T-helper 9 cell (primary cell): ENCODE results near the gene ACKR2.
A peak's percentile ranks its signal among the peaks of the same experiment; 100 is the strongest.
"Not testable (repeated sequence)": the region's sequence is repeated elsewhere in the genome, so short reads cannot be mapped to it uniquely, and the experiment has no call there.

Experiments used
- DNase-seq: peaks from one replicate; pipeline ENCODE4 v3.0.0-alpha.2; 2020

ACKR2 gene

DNA sequence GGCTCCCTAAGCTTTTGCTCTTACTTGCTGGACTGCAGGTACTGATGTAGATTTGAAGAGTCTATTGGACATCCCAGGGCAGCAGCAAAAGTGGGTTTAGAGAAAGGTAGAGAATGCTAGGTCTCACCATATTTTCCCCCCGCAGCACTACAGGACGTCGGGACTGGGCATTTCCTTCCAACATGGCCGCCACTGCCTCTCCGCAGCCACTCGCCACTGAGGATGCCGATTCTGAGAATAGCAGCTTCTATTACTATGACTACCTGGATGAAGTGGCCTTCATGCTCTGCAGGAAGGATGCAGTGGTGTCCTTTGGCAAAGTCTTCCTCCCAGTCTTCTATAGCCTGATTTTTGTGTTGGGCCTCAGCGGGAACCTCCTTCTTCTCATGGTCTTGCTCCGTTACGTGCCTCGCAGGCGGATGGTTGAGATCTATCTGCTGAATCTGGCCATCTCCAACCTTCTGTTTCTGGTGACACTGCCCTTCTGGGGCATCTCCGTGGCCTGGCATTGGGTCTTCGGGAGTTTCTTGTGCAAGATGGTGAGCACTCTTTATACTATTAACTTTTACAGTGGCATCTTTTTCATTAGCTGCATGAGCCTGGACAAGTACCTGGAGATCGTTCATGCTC lies 55.2 kb downstream of the ACKR2 start:
- no peak for DNase-seq

DNA sequence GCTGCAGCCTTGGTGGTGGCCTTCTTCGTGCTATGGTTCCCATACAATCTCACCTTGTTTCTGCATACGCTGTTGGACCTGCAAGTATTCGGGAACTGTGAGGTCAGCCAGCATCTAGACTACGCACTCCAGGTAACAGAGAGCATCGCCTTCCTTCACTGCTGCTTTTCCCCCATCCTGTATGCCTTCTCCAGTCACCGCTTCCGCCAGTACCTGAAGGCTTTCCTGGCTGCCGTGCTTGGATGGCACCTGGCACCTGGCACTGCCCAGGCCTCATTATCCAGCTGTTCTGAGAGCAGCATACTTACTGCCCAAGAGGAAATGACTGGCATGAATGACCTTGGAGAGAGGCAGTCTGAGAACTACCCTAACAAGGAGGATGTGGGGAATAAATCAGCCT lies 56.0 kb downstream of the ACKR2 start:
- no peak for DNase-seq

DNA sequence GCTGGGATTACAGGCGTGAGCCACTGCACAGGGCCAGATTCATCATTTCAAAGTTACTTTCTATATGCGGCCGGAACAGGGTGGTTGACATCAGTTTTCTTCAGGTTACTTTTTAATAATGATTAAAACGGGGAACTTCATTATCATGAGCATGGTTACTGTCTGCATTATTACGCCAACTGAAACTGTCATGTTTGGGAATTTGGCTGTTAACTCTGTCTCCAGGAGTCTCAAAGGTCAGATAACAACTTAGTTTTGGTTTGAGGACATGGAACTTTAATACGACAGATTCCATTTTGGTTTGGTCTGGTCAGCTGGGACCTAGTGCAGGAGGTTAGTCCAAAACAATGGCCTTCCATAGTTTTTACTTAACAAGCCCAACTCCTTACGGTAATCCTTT lies 57.9 kb downstream of the ACKR2 start:
- no peak for DNase-seq

DNA sequence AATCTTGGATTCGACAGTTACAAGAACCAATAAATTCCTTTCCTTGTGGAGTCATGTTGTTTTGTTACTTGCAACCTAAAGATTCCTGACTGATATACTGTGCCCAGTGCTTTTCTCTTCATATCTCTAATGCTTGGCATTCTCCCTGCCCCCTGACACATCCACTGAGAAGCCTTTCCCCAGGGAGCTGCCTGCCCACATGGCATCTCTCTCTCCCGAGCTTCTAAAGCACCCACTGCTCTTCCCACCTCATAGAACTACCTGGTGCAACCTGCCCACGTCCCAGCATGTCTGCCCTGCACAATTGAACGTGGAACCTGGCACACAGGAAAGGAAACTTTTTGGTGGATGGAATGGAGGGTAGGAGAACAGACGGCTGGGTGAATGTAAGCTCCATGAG lies 59.6 kb downstream of the ACKR2 start:
- no peak for DNase-seq

DNA sequence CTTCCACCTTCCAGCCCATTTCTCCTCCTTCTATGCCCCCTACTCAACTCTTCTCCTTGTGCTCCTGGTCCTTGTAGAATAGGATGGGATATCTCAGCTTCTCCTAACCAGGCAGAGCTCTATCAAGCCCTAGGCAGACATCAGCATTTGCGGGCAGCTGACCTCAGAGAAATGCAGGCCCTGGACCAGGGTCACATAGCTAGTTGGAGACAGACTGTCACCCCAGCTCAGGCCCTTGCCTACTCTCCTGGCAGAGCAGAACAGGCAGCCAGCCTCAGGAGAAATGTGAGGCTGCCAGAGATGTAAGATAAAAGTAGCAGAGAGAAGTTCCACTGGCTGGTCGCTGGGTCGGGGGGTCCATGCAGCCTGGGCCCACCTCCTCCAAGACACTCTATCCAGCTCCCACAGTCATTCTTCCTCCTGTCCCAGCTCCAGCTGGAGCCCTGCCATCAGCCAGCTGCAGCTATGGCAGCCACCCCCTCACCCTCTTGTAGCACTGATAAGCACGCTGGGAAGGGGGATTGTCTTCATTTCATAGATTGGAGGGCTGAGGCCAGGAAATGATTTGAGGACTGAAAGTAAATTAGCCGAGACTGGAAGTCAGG lies 62.4 kb downstream of the ACKR2 start:
- no peak for DNase-seq

DNA sequence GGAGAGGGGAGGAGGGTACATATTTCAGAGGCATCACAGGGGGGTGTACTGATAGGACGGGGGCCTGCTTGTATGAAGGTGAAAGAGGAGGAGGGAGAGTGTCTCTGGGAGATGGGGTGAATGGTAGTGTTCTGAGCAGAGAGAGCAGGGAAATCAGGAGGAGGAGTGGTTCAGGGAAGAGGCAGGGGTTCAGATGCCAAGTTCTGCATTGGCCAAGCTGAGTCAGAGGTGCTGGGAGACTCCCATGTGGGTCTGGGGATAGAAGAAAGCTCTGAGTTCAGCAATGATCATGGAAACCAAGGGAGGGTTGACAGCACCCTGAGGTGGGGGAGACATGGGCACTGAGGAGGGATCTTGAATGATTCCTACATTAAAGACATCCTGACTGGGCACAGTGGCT lies 63.5 kb downstream of the ACKR2 start:
- no peak for DNase-seq

DNA sequence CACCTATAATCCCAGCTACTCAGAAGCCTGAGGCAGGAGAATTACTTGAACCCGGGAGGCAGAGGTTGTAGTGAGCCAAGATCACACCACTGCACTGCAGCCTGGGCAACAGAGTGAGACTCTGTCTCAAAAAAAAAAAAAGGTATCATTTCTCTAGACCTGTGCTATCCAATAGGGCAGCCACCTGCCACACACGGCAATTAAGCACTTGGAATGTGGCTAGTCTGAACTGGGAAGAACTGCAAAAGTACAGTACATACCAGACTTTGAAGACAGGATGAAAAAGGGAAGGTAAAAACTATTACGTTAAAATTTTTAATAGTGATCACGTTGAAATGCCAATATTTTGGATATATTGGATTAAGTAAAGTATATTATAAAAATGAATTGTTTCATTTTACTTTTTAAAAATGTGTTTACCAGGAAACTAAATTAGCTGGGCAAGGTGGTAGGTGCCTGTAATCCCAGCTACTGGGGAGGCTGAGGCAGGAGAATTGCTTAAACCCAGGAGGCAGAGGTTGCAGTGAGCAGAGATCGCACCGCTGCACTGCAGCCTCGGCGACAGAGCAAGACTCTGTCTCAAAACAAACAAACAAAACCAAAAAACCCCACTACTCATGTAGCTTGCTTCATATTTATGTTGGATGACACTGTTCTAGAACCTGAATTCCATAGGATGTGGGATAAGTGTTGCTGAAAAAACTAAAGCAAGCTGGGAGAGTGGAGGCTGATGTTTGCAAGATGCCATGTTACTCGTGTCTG lies 64.2 kb downstream of the ACKR2 start:
- DNase-seq = no peak

DNA sequence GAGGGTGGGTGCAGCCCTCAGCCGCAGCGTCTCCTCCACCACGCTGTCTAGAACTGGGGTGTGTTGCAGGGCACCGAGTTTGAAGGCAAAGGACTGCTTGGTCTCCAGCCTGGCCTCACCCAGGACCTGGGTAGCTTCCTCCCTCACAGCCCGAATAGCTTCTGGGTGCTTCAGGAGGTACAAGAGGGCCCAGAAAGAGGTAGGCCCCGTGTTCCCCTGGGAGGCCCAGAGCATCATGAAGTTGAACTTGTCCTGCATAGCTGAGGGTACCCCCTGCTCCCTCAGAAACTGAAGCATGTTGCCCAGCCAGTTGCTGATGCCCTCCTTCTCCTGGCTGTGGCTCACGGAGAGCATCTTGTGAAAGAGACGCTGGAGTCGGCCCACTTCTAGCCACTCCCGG lies 65.5 kb downstream of the ACKR2 start:
- DNase-seq = no peak

DNA sequence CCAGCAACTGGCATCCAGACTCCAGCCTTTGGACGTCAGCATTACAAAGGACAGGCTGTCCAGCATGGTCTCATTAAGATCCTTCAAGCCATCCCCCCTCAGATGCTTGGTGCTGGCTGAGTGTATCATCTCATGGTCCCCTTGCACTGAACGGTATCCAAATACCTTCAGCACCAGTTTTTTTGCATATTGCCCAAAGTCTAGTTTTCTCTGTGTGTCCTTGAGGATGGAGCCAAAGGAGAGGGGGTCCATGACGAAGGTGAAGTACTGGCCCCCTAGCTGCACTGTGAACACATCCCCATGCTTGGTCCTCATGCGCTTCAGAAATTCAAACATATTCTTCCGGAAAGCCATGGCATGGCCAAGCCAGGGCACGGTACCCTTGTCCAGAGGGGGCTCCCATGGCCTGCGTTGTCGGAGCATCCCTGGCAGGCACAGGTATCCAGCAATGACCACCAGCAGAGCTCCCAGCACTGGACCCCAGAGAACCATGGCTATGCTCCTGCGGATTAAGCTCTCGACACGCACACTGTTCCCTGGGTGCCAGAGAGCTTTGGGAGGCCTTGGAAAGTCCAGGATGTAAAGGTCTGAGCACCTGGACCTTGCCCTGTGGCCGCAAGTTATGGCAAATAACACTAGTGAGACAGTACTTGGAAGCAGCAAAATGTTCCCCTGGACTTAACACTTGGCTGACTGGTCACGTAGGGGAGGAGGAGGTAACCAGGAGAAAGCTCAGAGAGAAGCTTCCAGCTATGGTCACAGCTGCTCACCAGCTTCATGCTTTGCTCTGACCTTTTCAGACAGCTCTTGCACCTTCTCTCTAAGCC lies 66.3 kb downstream of the ACKR2 start, which contains the start of gene CYP8B1:
TSS of gene CYP8B1 (minus strand) at position 555 of the 827 bp plus-strand sequence. CDS start at position 492, 63 bp downstream.
- no peak for DNase-seq

DNA sequence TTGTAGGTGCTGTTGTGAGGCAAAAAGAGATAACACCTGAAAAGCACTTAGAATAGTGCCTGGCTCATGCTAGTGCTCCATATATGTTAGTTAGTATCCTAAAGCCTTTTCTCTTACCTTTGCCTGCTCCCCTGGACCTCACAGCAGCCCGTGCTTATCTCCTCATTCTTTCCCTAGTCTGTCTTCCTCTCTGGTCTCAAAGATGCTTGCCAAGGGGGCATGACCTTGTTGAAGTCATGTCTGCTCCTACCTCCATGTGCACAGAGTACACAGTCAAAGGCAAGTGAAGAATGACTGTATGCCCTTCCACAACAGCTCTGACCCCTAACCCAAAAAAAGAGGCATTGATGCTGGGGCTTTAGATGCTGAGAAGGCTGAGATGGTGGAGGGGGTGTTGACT lies 67.2 kb downstream of the ACKR2 start:
- DNase-seq = no peak

DNA sequence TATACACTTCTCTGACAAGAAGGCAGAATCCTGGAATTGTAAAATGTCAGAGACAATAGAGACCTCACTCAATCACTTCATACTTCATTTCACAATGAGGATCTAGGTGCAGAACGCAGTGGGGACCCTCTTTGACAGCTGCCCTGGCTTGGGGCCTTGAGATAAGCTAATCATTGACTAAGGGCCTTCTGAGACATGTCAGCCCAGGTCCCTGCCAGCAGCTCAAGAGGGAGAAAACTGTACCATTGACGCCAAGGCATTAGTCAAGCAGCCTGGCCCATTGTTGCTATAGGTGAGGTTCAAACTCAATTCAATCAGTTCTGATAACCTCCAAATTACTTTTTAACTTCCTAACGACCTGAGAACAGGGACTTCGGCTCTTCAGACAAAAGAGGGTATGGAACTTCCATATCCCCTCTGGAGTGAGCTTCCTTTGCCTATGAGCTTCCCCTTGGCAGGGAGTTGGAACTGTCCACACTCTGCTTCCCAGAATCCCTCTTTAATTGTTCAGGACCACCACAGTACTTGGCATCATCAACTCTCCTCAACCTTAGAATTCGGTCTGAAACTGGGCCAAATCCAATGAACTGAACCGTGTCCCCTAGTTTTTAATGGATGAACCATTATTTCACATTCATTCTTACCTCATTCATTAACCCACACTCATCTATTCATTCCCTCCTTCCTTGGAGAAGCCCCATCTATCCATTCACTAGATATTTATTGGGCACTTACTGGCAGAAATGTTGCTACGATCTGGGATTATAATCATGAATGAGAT lies 67.9 kb downstream of the ACKR2 start:
- DNase-seq = no peak

DNA sequence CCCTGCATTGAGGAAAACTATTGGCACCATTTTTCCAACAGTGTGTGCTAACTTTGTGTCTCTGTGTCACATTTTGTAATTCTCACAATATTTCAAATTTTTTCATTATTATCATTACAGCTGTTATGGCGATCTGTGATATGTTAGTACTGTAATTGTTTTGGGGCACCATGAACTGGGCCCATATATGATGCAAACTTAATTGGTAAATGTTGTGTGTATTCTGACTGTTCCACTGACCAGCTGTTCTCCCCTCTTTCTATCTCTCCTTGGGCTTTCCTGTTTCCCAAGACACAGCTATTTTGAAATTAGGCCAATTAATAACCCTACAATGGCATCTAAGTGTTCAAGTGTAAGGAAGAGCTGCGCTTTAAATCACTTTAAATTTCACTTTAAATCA lies 68.6 kb downstream of the ACKR2 start:
- no peak for DNase-seq

DNA sequence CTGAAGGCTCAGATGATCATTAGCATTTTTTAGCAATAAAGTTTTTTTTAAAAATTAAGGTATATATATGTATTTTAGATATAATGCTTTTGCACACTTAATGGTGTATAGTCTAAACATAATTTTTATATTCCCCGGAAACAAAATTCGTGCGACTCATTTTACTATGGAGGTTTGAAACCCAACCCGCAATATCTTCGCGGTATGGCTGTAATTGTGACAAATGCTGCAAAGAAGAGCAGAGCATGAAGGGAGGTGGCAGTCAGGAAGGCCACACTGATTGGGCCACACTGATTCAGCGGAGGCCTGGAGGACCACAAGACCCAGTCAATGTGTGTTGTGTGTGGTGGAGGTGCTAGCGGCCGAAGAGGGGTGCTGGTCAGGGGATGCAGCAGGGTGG lies 70.9 kb downstream of the ACKR2 start:
- DNase-seq = no peak

DNA sequence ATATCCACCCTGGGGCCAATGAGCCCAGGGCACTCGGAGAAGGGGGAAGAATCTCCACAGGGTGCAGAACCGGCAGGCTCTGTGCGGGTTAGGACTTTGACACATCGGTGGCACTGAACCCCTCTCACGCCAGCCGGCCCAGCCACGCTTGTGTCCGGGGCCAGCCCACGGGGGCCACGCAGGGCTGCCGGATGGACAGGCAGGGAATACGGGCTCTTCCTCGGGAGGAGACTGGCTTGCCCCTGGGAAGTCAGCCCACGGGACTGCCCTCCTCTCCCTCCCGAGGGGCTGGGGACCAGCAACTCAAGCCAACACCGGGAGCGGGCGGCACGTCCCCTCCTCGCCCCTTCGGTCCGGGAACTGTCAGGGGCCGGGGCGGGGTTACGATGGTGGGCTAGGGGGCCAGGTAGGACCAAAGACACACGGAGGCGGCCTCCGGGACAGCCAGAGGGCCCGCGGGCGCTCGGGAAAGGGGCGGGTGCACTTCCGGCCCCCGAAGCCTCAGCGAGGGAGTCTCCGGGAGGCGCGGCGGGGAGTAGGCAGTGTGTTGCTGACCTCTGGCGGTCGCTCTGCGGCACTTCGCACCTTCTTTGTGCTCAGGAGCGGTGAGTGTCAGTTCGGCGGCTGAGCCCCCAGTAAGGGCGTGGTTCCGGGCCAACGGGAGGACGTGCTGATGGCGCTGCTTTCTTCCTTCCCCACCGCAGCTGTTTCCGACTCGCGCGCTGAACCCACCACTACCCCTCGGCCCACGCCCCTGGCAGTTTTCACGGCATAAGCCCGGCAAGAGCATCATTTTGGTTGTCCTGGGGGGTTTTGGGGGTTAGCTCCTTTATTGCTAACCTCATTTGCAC lies 71.6 kb downstream of the ACKR2 start:
- peak; percentile 75 for DNase-seq

DNA sequence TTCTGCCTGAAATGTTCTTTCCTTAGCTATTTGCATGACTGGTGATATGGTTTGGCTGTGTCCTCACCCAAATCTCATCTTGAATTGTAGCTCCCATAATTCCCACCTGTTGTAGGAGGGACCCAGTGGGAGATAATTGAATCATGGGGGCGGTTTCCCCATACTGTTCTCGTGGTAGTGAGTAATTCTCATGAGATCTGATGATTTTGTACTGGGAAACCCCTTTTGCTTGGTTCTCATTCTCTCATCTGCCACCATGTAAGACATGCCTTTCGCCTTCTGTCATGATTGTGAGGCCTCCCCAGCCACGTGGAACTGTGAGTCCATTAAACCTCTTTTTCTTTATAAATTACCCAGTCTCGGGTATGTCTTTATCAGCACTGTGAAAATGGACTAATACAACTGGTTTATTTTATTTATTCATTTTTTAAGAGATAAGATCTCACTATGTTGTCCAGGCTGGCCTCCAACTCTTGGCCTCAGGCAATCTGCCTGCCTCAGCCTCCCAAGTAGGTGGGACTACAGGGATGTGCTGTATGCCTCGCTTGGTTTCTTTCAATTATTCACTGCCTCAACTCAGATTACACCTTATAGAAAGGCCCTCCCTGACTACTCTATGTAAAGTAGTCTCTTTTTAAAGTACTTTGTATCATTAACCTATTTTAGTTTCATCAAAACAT lies 74.1 kb downstream of the ACKR2 start:
- DNase-seq = not testable (repeated sequence)

DNA sequence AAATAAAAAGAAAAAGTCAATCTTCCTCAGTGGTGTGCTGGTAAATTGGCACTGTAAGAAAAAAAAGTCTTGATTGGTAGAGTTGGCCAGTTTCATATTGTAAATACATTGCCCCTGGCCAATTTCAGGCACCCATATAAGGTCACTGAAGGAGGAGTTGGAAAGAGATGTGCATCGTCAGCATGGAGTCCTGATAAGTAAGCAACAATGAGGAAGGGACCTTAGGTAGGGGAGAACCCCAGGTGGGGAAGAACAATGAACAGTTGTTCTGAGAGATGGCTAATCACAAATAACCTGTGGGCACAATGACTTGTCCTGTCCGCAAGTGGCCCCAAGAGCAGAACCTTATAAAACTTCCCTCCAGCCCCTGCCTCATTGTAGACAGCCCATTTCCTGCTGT lies 75.1 kb downstream of the ACKR2 start:
- no peak for DNase-seq

DNA sequence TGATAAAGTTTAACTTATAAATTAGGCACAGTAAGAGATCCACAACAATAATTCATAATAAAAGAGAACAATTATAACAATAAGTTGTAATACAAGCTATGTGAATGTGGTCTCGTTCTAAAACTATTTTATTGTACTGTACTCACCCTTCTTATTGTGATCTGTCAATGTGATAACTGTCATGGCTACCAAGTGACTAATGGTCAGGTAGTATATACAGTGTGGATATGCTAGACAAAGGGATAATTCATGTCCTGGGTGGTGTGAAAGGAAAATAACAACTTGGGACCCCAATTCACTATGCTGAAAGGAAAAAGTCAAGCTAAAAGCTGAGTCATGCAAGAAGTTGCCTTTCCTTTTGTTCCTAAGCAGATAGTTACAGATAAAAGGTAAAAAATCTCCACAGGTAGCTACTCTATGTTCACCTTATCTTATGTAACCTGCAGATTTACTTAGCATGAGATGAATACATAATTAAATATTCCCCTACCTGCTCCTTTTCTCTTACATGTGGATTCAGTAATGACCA lies 77.1 kb downstream of the ACKR2 start:
- DNase-seq = no peak

DNA sequence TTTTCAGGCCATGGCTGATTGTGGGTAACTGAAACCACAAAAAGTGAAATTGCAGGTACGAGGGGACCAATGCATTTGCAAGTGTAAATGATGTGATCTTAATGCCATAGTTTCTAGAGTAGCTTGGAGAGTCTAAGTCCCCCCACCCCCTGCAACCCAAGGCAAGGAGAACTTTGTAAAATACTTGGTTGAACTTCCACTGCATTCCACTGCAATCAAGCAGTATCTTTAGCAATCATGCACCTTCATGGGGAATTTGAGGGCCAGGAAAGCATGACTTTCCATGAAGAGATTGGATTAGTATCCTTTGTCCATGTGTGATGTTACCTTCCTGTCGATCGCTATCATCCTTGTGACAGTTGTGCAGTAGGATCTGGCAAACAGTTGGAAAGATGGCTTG lies 77.8 kb downstream of the ACKR2 start:
- DNase-seq = no peak

DNA sequence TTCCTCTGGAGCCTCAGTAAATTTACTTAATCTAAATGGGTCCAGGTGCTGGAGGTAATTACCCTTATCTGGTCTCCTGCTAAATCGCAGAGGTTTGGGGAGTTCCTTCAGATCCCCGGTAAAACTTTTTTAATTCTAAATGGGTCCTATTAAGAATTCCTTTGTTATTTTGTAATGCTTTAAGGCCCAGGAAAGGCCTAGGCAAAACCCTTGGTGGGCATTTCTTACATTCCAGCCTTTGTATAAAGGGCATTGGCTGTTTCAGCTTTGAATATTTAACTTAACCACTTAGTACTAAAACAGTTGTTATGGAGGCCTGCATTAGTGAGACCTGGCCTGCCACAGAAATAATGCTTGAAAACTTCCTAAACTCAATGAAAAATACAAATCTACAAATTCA lies 81.8 kb downstream of the ACKR2 start:
- DNase-seq = no peak

DNA sequence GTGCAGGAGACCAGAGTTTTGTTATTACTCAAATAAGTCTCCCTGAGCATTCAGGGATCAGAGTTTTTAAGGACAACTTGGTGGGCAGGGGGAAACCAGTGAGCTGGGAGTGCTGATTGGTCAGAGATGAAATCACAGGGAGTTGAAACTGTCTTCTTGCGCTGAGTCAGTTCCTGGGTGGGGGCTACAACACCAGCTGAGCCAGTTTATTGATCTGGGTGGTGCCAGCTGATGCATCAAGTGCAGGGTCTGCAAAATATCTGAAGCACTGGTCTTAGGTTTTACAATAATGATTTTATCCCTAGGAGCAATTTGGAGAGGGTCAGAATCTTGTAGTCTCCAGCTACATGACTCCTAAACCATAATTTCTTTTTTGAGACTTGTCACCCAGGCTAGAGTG lies 82.9 kb downstream of the ACKR2 start:
- no peak for DNase-seq

DNA sequence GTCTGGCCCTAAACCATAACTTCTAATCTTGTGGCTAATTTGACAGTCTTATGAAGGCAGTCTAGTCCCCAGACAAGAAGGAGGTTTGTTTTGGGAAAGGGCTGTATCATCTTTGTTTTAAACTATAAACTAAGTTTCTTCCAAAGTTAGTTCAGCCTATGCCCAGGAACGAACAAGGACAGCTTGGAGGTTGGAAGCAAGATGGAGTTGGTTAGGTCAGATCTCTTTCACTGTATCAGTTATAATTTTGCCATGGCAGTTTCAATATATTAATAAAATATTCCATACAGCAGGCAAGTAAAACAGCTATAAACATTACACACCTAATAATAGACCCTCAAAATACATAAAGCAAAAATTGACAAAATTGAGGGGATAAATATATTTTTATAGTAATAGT lies 83.6 kb downstream of the ACKR2 start:
- no peak for DNase-seq
